Suprapubic skin (tissue), 4 donors: ENCODE results near the gene ACSL1.

Experiments
- CTCF ChIP-seq, 2 donors: fragments of 200-600 bp in 1 of 2; fragments of 450-650 bp in 1 of 2; sonication (generic) in 1 of 2; IDR thresholded peaks; one replicate each; pipeline ENCODE4 v1.5.1; 2016 to 2019; ENCODE audit warnings: antibody characterized with exemption in 2 of 2, mild to moderate bottlenecking in 1 of 2, moderate library complexity in 1 of 2
- EP300 ChIP-seq: sonication (generic); formaldehyde crosslinking; IDR thresholded peaks from one replicate; pipeline ENCODE4 v1.6.1; 2017; ENCODE audit warnings: antibody characterized with exemption
- POLR2A ChIP-seq, 2 donors: fragments of 450-650 bp; IDR thresholded peaks; one replicate each; pipeline ENCODE4 v1.6.1; 2017; ENCODE audit warnings: antibody characterized with exemption in 2 of 2, mild to moderate bottlenecking in 2 of 2, moderate library complexity in 2 of 2
- POLR2AphosphoS5 ChIP-seq, 3 donors: sonication (generic); formaldehyde crosslinking; IDR thresholded peaks; one replicate each; pipeline ENCODE4 v1.6.1; 2017; ENCODE audit warnings: antibody characterized with exemption in 3 of 3

DNA sequence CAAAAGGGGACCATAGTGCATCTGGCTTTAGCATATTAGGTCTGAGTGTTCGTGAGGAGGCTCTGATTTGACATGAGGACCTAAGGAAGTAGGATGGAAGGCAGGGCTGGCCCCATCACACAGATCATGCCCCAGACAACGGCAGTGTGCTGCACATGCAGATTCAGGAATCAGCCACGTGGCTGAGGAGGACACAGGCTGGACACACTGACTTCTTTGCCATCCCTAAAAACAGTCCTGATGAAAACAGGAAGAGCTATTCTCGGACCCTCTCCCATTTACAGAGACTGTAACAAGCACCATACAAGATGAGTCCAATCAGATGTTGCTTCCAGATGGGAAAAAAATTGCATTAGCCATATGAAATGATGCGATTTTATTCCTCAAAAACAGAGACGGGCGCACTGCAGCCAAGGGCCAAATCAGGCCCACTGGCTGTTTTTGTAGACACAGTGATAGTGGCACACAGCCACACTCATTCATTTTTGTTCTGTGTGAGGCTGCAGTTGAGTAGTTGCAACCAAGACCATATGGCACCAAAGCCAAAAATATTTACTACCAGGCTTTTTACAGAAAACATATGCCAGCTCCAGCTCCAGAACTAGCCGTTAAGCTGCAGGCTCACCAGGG lies 41.0 kb downstream of the ACSL1 start:
- TF ChIP-seq CTCF (IDR thresholded peaks at IDR 0.05), result no peak
- no peak for TF ChIP-seq POLR2A (IDR thresholded peaks at IDR 0.05)
- TF ChIP-seq POLR2AphosphoS5 (IDR thresholded peaks at IDR 0.05), result no peak
- TF ChIP-seq EP300, result no peak
